HG02798 (cell line): ENCODE measurements around the gene OR4E1.
A peak's percentile ranks its signal among the peaks of the same experiment; 100 is the strongest.
"Not testable (repeated sequence)": the region's sequence is repeated elsewhere in the genome, so short reads cannot be mapped to it uniquely, and the experiment has no call there.

Source experiments
- ATAC-seq: cut with Tn5 transposase; IDR thresholded peaks from one replicate; pipeline ENCODE4 v1.9.1; 2021; ENCODE audit warnings: mild to moderate bottlenecking; ENCODE audit not compliant: unreplicated experiment, poor library complexity

OR4E1 gene, protein sequence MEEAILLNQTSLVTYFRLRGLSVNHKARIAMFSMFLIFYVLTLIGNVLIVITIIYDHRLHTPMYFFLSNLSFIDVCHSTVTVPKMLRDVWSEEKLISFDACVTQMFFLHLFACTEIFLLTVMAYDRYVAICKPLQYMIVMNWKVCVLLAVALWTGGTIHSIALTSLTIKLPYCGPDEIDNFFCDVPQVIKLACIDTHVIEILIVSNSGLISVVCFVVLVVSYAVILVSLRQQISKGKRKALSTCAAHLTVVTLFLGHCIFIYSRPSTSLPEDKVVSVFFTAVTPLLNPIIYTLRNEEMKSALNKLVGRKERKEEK

GRCh38 chr14:21673718-21674117 is at the start of gene OR4E1:
Gene OR4E1, minus strand, starts transcription at chr14:21673818. Its CDS starts 2,883 bp downstream, at chr14:21670935.
- ATAC-seq: no peak

- ATAC-seq: no peak
These were observed 47.9 kb upstream of the OR4E1 start for GRCh38 chr14:21721504-21721903.

- no peak for ATAC-seq
These were observed 46.2 kb upstream of the OR4E1 start for GRCh38 chr14:21719841-21720240.

DNA sequence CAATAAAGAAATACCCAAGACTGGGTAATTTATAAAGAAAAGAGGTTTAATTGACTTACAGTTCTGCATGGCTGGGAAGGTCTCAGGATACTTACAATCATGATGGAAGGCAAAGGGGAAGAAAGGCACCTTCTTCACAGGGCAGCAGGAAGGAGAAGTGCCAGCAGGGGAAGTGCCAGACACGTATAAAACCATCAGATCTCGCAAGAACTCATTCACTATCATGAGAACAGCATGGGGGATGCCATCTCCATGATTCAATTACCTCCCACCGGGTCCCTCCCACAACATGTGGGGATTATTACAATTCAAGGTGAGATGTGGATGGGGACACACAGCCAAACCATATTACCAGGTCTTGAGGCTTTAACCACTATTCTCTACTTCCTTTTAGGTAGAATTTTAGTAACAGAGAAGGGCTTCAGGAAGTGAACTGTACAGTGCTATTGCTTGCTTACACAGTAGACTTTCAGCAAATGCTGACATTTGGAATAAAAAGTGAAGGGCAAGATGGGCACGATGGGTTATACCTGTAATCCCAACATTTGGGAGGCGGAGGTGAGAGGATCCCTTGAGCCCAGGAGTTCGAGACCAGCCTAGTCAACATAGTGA is 40.8 kb upstream of the OR4E1 start:
- ATAC-seq: no peak

DNA sequence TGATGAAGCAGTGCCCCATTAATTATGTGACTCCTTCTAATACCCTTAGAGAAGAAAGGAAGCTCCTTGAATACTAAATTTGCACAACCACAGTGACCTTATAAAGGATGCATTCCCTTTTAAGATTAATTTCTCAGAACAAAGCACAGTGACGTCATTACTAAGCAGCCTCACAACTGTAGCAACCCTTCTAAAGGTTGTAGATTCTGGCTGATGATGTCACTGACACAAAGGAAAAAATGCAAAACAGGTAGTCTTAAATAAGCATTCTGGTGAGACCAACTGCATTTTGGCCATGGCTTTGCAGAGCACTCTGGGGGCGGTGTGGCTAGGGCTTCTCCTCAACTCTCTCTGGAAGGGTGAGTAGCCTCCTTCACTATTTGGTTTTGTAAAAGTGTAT is 38.4 kb upstream of the OR4E1 start:
- ATAC-seq: no peak

- peak; percentile 54 for ATAC-seq
These were observed 37.8 kb upstream of the OR4E1 start for GRCh38 chr14:21711360-21711961.

- no peak for ATAC-seq
These were observed 30.7 kb upstream of the OR4E1 start for GRCh38 chr14:21704338-21704737.

DNA sequence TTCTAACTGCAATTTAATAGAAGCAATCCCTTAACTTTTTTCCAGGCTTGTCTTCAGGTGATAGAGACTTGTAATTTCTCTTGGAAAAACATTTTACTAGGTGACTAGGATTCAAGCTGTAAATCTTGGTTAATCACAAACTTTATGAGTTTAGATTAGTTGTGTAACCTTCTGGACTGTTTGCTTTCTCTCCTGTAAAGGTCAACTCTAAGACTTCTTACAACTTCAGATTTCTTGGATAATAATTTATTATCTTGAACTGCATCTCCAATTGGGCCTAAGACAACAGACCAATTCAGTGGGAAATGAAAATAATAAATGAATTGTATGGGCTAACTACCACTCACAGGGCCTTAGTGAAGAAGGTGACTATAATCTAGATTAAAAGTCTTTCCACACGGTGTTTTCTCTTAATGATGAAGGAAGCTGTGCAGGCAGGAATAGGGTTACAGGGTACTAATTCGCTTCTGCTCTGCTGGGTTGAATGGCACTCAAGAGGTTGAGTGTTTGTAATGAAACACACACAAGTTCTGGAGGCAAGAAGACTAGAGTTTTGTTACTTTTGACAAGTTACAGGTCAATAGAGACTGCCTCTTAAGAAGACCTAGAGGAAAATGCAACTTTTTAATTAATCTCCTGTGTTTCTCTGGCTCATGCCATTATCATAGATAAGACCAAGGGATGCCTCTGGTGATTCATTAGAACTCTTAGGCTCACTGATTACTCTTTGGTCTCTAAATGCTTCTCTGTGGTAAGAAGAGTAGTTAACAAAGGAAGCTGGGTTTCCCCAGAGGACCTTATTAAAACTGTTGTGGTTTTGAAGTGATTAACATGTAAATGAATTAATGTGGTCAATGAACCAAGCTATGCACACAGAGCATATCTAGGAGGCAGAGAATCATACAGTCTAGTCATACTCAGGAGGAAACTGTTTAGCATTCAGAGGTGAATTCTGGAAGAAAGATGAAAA is 30.0 kb upstream of the OR4E1 start:
- ATAC-seq: no peak

DNA sequence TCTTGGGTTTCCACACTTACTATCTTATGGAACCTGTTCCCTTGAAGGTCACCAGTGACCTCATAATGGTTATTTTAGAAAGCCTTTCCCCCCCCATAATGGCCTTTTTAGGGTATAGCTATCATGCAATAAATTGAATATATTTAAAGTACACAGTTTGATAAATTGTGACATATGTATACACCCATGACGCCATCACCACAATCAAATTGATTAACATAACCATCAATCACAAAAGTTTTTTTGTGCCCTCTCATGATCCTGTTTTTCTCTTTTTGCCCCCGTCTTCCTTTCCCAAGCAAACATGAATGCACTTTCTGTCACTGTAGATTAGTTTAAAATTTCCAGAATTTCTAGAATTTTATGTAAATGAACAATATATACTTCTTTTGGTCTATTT is 28.7 kb upstream of the OR4E1 start:
- ATAC-seq: no peak

DNA sequence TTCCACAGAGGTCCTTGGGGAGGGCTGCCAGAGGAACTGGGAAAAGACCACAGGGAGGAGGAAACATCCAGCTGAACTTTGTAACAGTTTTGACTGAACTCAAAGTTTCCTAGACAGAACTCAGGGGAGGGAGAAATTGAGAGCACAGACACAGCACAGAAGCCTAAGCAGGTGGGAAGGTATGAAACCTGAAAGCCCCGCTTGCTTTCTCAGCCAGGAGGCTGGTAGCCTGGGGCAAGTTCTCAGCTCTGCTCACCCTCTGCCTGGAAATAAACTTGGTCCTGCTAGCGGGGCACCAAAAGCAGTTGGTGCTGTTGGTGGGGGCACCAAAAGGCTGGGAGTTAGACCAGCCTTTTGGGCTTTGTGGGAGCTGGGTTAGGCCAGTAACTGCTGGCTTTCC is 25.9 kb upstream of the OR4E1 start:
- ATAC-seq: no peak

DNA sequence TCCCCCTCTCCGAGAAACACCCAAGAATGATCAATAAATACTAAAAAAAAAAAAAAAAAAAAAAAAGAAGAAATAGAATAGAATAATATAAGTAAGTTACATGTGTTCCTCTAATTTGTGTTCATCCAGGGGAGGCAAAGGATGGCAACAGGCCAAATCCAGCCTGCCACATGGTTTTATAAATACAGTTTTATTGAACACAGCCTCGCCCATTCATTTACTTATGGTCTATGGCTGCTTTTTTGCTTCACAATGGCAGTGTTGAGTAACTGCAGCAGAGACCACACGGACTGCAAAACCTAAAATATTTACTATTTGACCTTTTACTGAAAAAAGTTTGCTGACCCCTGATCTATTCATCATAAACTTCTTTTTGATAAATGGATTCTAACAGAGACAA is 24.9 kb upstream of the OR4E1 start:
- not testable (repeated sequence) for ATAC-seq

GRCh38 chr14:21697662-21698061 is 24.0 kb upstream of the OR4E1 start:
- ATAC-seq: not testable (repeated sequence)

- no peak for ATAC-seq
These were observed 20.8 kb upstream of the OR4E1 start for GRCh38 chr14:21694425-21694824.

DNA sequence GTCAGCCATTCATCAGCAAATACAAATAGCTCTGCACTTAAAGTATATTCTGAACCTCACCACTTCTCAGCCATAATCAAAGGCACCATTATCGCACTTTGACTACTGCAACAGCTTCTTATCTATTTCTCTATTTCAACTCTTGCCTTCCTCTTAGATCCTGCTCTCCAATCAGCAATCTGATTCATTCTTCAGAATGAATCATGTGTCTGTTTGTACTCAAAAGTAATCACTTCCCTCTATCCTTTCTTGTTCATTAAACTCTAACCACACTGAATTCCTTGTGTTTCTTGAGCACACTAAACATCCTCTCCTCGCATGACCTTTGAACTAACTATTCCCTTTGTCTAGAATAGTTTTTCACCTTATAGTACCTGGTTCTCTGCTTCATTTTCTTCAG is 12.8 kb upstream of the OR4E1 start:
- no peak for ATAC-seq

GRCh38 chr14:21680072-21680471 is 6.5 kb upstream of the OR4E1 start:
- ATAC-seq: no peak

GRCh38 chr14:21675566-21675965 is 1.9 kb upstream of the OR4E1 start:
- ATAC-seq: no peak

GRCh38 chr14:21672116-21672515 is 1.5 kb downstream of the OR4E1 start:
- no peak for ATAC-seq

DNA sequence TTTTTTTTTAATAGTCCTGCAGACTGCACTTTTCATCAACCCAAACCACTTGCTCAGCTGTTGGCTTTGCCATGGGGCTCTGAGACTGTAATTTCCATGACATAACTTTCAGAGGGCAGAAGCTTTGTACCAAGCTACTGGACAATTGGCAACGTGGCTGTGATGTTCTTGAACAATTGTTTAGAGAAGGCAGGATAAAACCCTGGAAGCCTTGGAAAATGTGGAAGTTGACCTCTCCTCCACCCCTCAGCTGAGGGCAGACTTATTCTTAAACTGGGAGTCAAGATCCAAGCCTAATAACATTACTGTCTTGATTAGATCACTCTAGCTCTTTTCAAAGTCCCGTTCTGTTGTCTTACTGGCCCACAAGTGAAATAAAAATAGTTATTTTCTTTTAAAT is 2.2 kb downstream of the OR4E1 start:
- ATAC-seq: no peak

GRCh38 chr14:21669284-21669683 is 4.3 kb downstream of the OR4E1 start:
- ATAC-seq: no peak

DNA sequence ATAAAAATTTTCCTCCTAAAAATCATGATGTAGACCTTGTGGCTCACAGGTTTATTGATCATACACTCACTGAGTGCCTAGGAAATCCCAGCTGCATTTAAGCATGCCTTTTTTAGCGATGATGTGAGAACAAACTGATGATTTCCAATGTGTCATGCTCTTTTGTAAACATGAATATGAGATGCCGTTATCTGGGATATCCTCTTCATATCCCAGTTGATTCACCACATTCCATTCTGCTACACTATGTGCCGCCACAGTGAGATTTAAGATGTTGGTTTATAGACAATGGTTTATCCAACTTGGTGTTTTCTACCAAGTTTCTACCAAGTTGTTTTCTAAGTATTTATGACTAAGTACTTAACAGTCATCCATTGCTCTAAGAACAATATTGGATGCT is 5.2 kb downstream of the OR4E1 start:
- no peak for ATAC-seq

DNA sequence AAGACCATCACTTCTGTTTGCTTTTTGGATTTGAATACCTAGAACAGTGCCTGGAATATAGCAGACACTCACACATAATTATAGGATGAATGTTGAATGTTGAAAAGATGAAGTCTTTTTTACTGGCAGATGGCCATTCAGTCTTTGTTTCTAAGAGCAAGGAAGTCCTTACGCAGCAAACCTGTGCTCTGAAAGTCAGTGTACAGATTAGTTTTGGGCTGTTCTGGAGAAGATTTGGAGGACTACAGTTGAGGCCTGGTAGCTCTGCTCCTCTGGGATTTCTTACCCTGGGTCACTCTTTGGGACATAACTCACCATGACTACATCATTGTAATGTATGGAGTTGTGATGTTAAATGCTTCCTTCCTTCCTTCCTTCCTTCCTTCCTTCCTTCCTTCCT is 16.6 kb downstream of the OR4E1 start:
- ATAC-seq: no peak
